GM12891 (cell line): ENCODE results near the gene VTI1A.

Experiments
- DNase-seq: peaks from one replicate; pipeline ENCODE4 v3.0.0; 2011; ENCODE audit warnings: low spot score; ENCODE audit not compliant: insufficient read length
- FAIRE-seq: peaks from 2 replicates; lab custom pipeline; 2011; peaks lifted over from hg19 to GRCh38; lab: Jason Lieb, UNC
- PAX5 ChIP-seq: IDR thresholded peaks from 2 replicates; pipeline ENCODE4 v1.6.1; 2011; ENCODE audit warnings: low read length, moderate library complexity, mild to moderate bottlenecking; ENCODE audit not compliant: insufficient read depth, severe bottlenecking
- POLR2A ChIP-seq: IDR thresholded peaks from 2 replicates; pipeline ENCODE4 v1.6.1; 2011; ENCODE audit warnings: low read depth, low read length, control low read depth
- POLR2AphosphoS5 ChIP-seq: IDR thresholded peaks from 2 replicates; pipeline ENCODE4 v1.6.1; 2011; ENCODE audit warnings: low read depth, low read length, control low read depth
- POU2F2 ChIP-seq: IDR thresholded peaks from 2 replicates; pipeline ENCODE4 v1.6.1; 2011; ENCODE audit warnings: low read depth, mild to moderate bottlenecking, control low read depth, low read length, moderate library complexity
- SPI1 ChIP-seq: IDR thresholded peaks from 2 replicates; pipeline ENCODE4 v1.6.1; 2011; ENCODE audit warnings: low read depth, low read length, control low read depth
- TAF1 ChIP-seq: IDR thresholded peaks from 2 replicates; pipeline ENCODE4 v1.6.1; 2011; ENCODE audit warnings: low read depth, low read length, control low read depth

Gene VTI1A

DNA sequence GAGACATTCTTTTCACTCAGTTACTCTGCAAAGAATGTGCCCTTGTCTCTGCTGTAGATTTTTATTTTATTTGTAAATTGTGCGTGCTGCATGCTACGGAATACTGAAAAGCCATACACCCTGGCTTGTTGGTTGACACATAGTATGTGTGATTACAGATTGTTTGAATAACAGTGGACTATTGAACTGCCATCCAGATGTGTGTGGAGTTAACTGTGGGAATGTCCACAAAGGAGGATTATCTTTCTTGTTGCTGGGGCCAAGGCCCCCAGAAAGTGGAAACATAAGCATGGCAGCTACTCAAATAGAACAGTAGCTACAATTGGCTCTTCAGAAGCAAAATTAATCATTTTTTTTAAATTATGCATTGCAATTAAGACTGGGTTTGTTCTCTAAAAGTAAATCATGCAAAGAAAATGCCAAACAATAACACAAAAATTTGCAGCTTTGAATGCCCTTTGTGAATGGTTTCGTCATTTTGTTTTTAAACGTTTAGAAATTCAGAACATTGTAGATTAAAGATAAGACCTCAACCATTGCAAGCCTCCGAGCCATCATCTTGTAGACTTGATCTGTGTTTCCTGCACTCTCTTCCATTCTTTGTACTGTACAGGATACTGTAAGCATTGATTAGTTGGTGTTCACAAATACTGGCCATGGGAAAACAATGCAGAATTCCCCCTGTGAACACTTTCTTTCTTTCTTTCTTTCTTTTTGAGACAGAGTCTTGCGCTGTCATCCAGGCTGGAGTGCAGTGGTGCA lies 292.8 kb downstream of the VTI1A start:
- FAIRE-seq (no peak), DNase-seq (no peak)
- no peak for TF ChIP-seq SPI1
- TF ChIP-seq TAF1 = no peak
- TF ChIP-seq PAX5 = no peak
- TF ChIP-seq POLR2AphosphoS5 = no peak
- TF ChIP-seq POU2F2 = no peak
- no peak for TF ChIP-seq POLR2A

DNA sequence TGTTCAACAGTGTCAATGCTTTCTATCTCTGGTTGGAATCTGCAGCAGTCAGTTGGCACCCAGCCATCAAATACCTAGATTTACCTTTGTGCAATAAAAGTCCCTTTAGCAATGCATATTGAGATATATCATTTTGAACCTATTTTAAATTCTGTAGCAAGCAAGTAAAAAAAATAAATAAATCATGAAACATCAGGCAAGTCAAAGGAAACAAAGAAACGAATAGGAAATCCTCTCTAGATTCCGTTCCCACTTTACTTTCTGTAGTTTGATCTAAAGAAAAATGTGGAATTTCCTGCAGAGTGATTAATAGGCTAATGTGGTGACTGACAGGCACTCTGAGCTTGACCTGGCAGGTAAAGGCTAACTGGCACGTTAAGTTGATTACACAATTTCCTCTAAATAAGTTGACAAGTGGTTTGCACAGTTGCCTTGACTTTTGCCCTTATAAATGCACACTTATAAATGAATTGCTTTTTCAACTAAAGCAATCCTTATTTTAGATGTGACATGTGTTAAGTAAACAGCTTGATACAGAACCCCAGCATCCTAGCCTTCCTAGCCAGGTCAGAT lies 294.9 kb downstream of the VTI1A start:
- FAIRE-seq = no peak
- DNase-seq = no peak
- TF ChIP-seq TAF1 (no peak), POLR2AphosphoS5 (no peak), POLR2A (no peak), PAX5 (no peak), SPI1 (no peak)

DNA sequence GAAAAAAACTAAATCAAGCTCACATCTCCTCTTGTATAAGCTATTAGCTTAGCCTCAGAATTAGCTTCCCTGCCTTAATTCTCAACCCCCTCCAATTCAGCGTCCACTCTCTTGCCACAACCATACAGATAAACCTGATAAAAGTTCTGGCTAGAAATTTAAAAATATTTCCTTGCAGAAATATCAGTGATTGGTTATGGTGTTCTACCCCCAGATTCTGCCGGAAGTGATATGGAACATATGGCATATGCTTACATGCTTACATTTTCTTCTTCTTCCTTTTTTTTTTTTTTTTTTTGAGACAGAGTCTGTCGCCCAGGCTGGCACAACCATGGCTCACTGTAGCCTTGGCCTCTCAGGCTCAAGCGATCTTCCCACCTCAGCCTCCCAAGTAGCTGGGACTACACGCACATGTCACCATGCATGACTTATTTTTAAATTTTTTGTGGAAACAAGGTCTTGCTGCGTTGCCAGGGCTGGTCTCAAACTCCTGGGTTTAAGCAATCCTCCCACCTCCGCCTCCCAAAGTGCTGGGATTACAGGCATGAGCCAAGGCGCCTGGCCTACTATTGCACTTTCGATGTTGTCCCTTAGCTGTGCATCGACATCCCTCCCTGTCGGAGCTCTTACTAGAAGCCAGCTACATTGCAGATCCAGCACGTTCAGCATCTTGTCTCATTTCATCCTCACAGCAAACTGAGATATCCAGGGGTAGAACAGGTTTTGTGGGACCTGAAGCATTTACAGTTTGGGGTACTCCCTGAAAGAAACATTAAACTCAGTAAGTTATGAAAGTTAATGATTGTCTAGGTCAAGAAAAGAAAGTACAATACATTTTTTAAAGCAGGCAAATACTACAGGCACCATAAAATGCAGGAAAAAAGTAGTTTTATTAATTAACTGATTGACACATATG lies 297.4 kb downstream of the VTI1A start:
- TF ChIP-seq POLR2AphosphoS5 (no peak), TAF1 (no peak), POU2F2 (no peak), POLR2A (no peak), PAX5 (no peak), SPI1 (no peak)
- FAIRE-seq (no peak), DNase-seq (no peak)

- DNase-seq (no peak), FAIRE-seq (no peak)
Observed at GRCh38 chr10:112746329-112746728, 299.3 kb downstream of the VTI1A start.

GRCh38 chr10:112750427-112751167 lies 303.6 kb downstream of the VTI1A start:
- FAIRE-seq = no peak
- DNase-seq = no peak
- TF ChIP-seq TAF1 (no peak), POLR2AphosphoS5 (no peak), POLR2A (no peak), PAX5 (no peak), SPI1 (no peak), POU2F2 (no peak)

More at GRCh38 chr10:112746329-112746728, 299.3 kb downstream of the VTI1A start:
- TF ChIP-seq POLR2AphosphoS5 = no peak
- no peak for TF ChIP-seq POLR2A
- TF ChIP-seq SPI1 = no peak
- TF ChIP-seq POU2F2 = no peak
- no peak for TF ChIP-seq PAX5

DNA sequence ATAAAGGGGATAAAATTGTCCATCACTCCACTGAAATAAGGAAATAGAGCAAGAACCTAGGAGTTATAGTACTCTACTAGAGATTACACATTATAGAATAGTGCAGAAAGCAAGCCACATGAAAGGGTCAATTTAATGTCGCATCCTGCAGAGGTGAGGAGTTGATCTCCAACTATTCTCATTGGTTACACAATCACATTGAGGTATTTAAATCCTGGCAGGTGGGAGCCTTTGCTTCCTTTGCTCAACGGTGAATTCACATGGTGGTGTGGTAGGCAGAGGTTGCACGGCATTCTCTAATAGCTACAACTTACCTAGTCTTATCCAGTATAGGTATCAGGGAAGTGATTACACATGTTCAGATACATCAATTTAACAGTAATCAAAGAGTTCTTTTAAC lies 304.6 kb downstream of the VTI1A start:
- no peak for TF ChIP-seq PAX5
- no peak for TF ChIP-seq POLR2AphosphoS5
- TF ChIP-seq TAF1 = no peak
- TF ChIP-seq POLR2A = no peak
- TF ChIP-seq POU2F2 = no peak
- no peak for TF ChIP-seq SPI1
- FAIRE-seq (no peak), DNase-seq (no peak)

- FAIRE-seq = no peak
Observed at GRCh38 chr10:112752288-112752687, 305.3 kb downstream of the VTI1A start.

GRCh38 chr10:112753961-112754411 lies 307.0 kb downstream of the VTI1A start:
- DNase-seq = no peak
- FAIRE-seq = no peak
- no peak for TF ChIP-seq SPI1
- no peak for TF ChIP-seq POLR2AphosphoS5
- no peak for TF ChIP-seq PAX5

More at GRCh38 chr10:112752288-112752687, 305.3 kb downstream of the VTI1A start:
- DNase-seq = no peak
- TF ChIP-seq POLR2AphosphoS5 = no peak
- no peak for TF ChIP-seq SPI1
- TF ChIP-seq POLR2A = no peak
- TF ChIP-seq TAF1 = no peak
- no peak for TF ChIP-seq POU2F2
- TF ChIP-seq PAX5 = no peak
